Measurements from ENCODE around the gene PIKFYVE. TPM values are rescaled to one million over a fixed set of nuclear protein-coding genes. Genes with fewer than 3 reads are reported as not detected.
A peak's percentile ranks its signal among the peaks of the same experiment; 100 is the strongest.
"Not testable (repeated sequence)": the region's sequence is repeated elsewhere in the genome, so short reads cannot be mapped to it uniquely, and the experiment has no call there.

Gene PIKFYVE
- total and polyA plus RNA-seq, 4 donors, result 5.5 to 42.6 (median 19.4) TPM

- Histone ChIP-seq H3K36me3 (ENCODE audit: control insufficient read depth in 1 of 2, insufficient read depth in 2 of 2, low read length in 1 of 2) (no peaks in the 10 kb centered on the region), H3K4me3 (ENCODE audit: low read length in 2 of 2) (no peak overlapping the region), H3K27me3 (ENCODE audit: control insufficient read depth in 1 of 2, insufficient read depth in 2 of 2, low read length in 1 of 2) (no peaks in the 10 kb centered on the region), H3K4me1 (ENCODE audit: control insufficient read depth in 1 of 2, insufficient read depth in 2 of 2, low read length in 2 of 2) (no peaks in the 10 kb centered on the region), H3K9me3 (ENCODE audit: control insufficient read depth, low read length) (no peaks in the 10 kb centered on the region), H3K27ac (ENCODE audit: low read depth in 1 of 2, low read length in 2 of 2) (no peak overlapping the region)
- ATAC-seq (ENCODE audit: low FRiP score), result no peak
- intact Hi-C loops (cut with DNase I), result loop anchor here in 1 of 2 donors (10.0 kb wide), 1 partner anchor 78 kb away; no protein-coding TSS in a partner anchor
- 78 to 80% methylated on average over 3 of the region's 3 CpGs for WGBS, 2 donors
- DNase-seq, result no peak
Observed at GRCh38 chr2:208252716-208253492, 13.2 kb upstream of the PIKFYVE start.

GRCh38 chr2:208253600-208254117 is 12.4 kb upstream of the PIKFYVE start:
- Histone ChIP-seq H3K9me3 (ENCODE audit: control insufficient read depth, low read length) (no peaks in the 10 kb centered on the region), H3K4me1 (ENCODE audit: control insufficient read depth in 1 of 2, insufficient read depth in 2 of 2, low read length in 2 of 2) (no peaks in the 10 kb centered on the region), H3K36me3 (ENCODE audit: control insufficient read depth in 1 of 2, insufficient read depth in 2 of 2, low read length in 1 of 2) (no peaks in the 10 kb centered on the region), H3K4me3 (ENCODE audit: low read length in 2 of 2) (peak overlapping the region; percentile 51 to 84), H3K27me3 (ENCODE audit: control insufficient read depth in 1 of 2, insufficient read depth in 2 of 2, low read length in 1 of 2) (no peaks in the 10 kb centered on the region), H3K27ac (ENCODE audit: low read depth in 1 of 2, low read length in 2 of 2) (peak overlapping the region; percentile 52 to 55)
- no peak for ATAC-seq (ENCODE audit: low FRiP score)
- no peak for DNase-seq
- 0 to 1% methylated on average over 7 of the region's 7 CpGs for WGBS, 2 donors
- intact Hi-C loops (cut with DNase I), result loop anchor here in 1 of 2 donors (1.0 to 10.0 kb wide), 3 partner anchors 13 to 79 kb away; partner anchors contain the start of gene PIKFYVE

GRCh38 chr2:208254118-208254870 is 11.8 kb upstream of the PIKFYVE start:
- H3K27ac ChIP-seq (ENCODE audit: low read depth in 1 of 2, low read length in 2 of 2), result peak overlapping the region in 1 of 2 donors; percentile 55
- DNase-seq (peak; percentile 88 to 95), ATAC-seq (ENCODE audit: low FRiP score) (peak; percentile 94)
- peak overlapping the region; percentile 51 to 84 for H3K4me3 ChIP-seq (ENCODE audit: low read length in 2 of 2)
- no peaks in the 10 kb centered on the region for H3K4me1 ChIP-seq (ENCODE audit: control insufficient read depth in 1 of 2, insufficient read depth in 2 of 2, low read length in 2 of 2)
- WGBS, 2 donors, result 0% methylated on average over 36 of the region's 36 CpGs
- intact Hi-C loops (cut with DNase I), result loop anchor here in 1 of 2 donors (1.0 to 10.0 kb wide), 3 partner anchors 12 to 79 kb away; partner anchors contain the start of gene PIKFYVE
- H3K9me3 ChIP-seq (ENCODE audit: control insufficient read depth, low read length), result no peaks in the 10 kb centered on the region
- H3K36me3 ChIP-seq (ENCODE audit: control insufficient read depth in 1 of 2, insufficient read depth in 2 of 2, low read length in 1 of 2), result no peaks in the 10 kb centered on the region
- no peaks in the 10 kb centered on the region for H3K27me3 ChIP-seq (ENCODE audit: control insufficient read depth in 1 of 2, insufficient read depth in 2 of 2, low read length in 1 of 2)

GRCh38 chr2:208254871-208255556 is 11.0 kb upstream of the PIKFYVE start, which contains the start of gene IDH1:
Gene IDH1, minus strand, starts transcription at chr2:208255071. Its CDS starts 3,520 bp downstream, at chr2:208251551.
- peak; percentile 97 to 99 for DNase-seq
- no peaks in the 10 kb centered on the region for H3K27me3 ChIP-seq (ENCODE audit: control insufficient read depth in 1 of 2, insufficient read depth in 2 of 2, low read length in 1 of 2)
- WGBS, 2 donors, result 0 to 1% methylated on average over 48 of the region's 48 CpGs
- peak within 1 kb of the TSS in 1 of 2 donors; percentile 69 for H3K27ac ChIP-seq (ENCODE audit: low read depth in 1 of 2, low read length in 2 of 2)
- H3K9me3 ChIP-seq (ENCODE audit: control insufficient read depth, low read length), result no peaks in the 10 kb centered on the region
- H3K4me1 ChIP-seq (ENCODE audit: control insufficient read depth in 1 of 2, insufficient read depth in 2 of 2, low read length in 2 of 2), result no peaks in the 10 kb centered on the region
- H3K36me3 ChIP-seq (ENCODE audit: control insufficient read depth in 1 of 2, insufficient read depth in 2 of 2, low read length in 1 of 2), result no peaks in the 10 kb centered on the region
- peak; percentile 98 for ATAC-seq (ENCODE audit: low FRiP score)
- intact Hi-C loops (cut with DNase I), result loop anchor here in 1 of 2 donors (1.0 to 10.0 kb wide), 3 partner anchors 11 to 80 kb away; partner anchors contain the start of gene PIKFYVE
- H3K4me3 ChIP-seq (ENCODE audit: low read length in 2 of 2), result peak within 1 kb of the TSS; percentile 51 to 84

GRCh38 chr2:208255557-208256106 is 10.4 kb upstream of the PIKFYVE start:
- Histone ChIP-seq H3K27me3 (ENCODE audit: control insufficient read depth in 1 of 2, insufficient read depth in 2 of 2, low read length in 1 of 2) (no peaks in the 10 kb centered on the region), H3K4me3 (ENCODE audit: low read length in 2 of 2) (peak overlapping the region; percentile 51 to 66), H3K9me3 (ENCODE audit: control insufficient read depth, low read length) (no peaks in the 10 kb centered on the region), H3K4me1 (ENCODE audit: control insufficient read depth in 1 of 2, insufficient read depth in 2 of 2, low read length in 2 of 2) (no peaks in the 10 kb centered on the region), H3K27ac (ENCODE audit: low read depth in 1 of 2, low read length in 2 of 2) (peak overlapping the region in 1 of 2 donors; percentile 69), H3K36me3 (ENCODE audit: control insufficient read depth in 1 of 2, insufficient read depth in 2 of 2, low read length in 1 of 2) (no peaks in the 10 kb centered on the region)
- WGBS, 2 donors, result 45 to 48% methylated on average over 13 of the region's 13 CpGs
- ATAC-seq (ENCODE audit: low FRiP score) (no peak), DNase-seq (no peak)
- intact Hi-C loops (cut with DNase I), result loop anchor here in 1 of 2 donors (2.0 to 10.0 kb wide), 2 partner anchors 65 to 81 kb away; no protein-coding TSS in a partner anchor

GRCh38 chr2:208256192-208256782 is 9.8 kb upstream of the PIKFYVE start:
- Histone ChIP-seq H3K27me3 (ENCODE audit: control insufficient read depth in 1 of 2, insufficient read depth in 2 of 2, low read length in 1 of 2) (no peaks in the 10 kb centered on the region), H3K36me3 (ENCODE audit: control insufficient read depth in 1 of 2, insufficient read depth in 2 of 2, low read length in 1 of 2) (no peaks in the 10 kb centered on the region), H3K4me1 (ENCODE audit: control insufficient read depth in 1 of 2, insufficient read depth in 2 of 2, low read length in 2 of 2) (no peaks in the 10 kb centered on the region), H3K9me3 (ENCODE audit: control insufficient read depth, low read length) (no peaks in the 10 kb centered on the region), H3K4me3 (ENCODE audit: low read length in 2 of 2) (no peak overlapping the region), H3K27ac (ENCODE audit: low read depth in 1 of 2, low read length in 2 of 2) (no peak overlapping the region)
- intact Hi-C loops (cut with DNase I), result loop anchor here in 1 of 2 donors (10.0 kb wide), 1 partner anchor 81 kb away; no protein-coding TSS in a partner anchor
- WGBS, 2 donors, result 77 to 86% methylated on average over 10 of the region's 10 CpGs
- no peak for ATAC-seq (ENCODE audit: low FRiP score)
- no peak for DNase-seq

- intact Hi-C loops (cut with DNase I), result loop anchor here in 1 of 2 donors (10.0 kb wide), 1 partner anchor 82 kb away; no protein-coding TSS in a partner anchor
Observed at GRCh38 chr2:208256849-208257813, 8.9 kb upstream of the PIKFYVE start.

More at GRCh38 chr2:208256849-208257813, 8.9 kb upstream of the PIKFYVE start:
- ATAC-seq (ENCODE audit: low FRiP score); H3K4me3 ChIP-seq (ENCODE audit: low read length in 2 of 2); H3K36me3 ChIP-seq (ENCODE audit: control insufficient read depth in 1 of 2, insufficient read depth in 2 of 2, low read length in 1 of 2); H3K9me3 ChIP-seq (ENCODE audit: control insufficient read depth, low read length); H3K27me3 ChIP-seq (ENCODE audit: control insufficient read depth in 1 of 2, insufficient read depth in 2 of 2, low read length in 1 of 2); H3K4me1 ChIP-seq (ENCODE audit: control insufficient read depth in 1 of 2, insufficient read depth in 2 of 2, low read length in 2 of 2); DNase-seq: not testable (repeated sequence)
- WGBS, 2 donors, result 32 to 39% methylated on average over 12 of the region's 12 CpGs
- peak overlapping the region in 1 of 2 donors; percentile 33 for H3K27ac ChIP-seq (ENCODE audit: low read depth in 1 of 2, low read length in 2 of 2)
